IMR-90 (cell line): Measurements from ENCODE around the gene MPL. TPM values are rescaled to one million over a fixed set of nuclear protein-coding genes. Genes with fewer than 3 reads are reported as not detected.
A peak's percentile ranks its signal among the peaks of the same experiment; 100 is the strongest.

Source experiments
- ATAC-seq: fragments of 200-7000 bp; cut with Tn5 transposase; 2 replicates; pipeline ENCODE4 v1.9.1; 2020; ENCODE audit warnings: low read depth, mild to moderate bottlenecking, moderate library complexity
- BruUV-seq: library from RNA; stranded (reverse); fragments of 400-500 nt; replicated peaks from 2 replicates; lab custom pipeline; 2021; lab: Mats Ljungman, UMichigan
- CTCF ChIA-PET: fragments of 300-600 bp; formaldehyde crosslinking; extraction: SDS; loops from one replicate; lab custom pipeline; 2021; ENCODE audit warnings: antibody characterized with exemption; lab: Yijun Ruan, JAX
- POLR2A ChIA-PET: fragments of 300-600 bp; sonication (Branson Sonifier 250); formaldehyde crosslinking; loops from one replicate; lab custom pipeline; 2022; ENCODE audit warnings: antibody characterized with exemption; ENCODE audit not compliant: unreplicated experiment; lab: Charles Lee
- DNase-seq: peaks from one replicate; pipeline ENCODE4 v3.0.0; 2013
- H2AFZ ChIP-seq: replicated peaks from 2 replicates; pipeline ENCODE3; 2013; ENCODE audit warnings: low read length, mild to moderate bottlenecking; ENCODE audit not compliant: poor library complexity
- H2AK5ac ChIP-seq: 2 replicates; pipeline ENCODE4 v1.6.1; 2013; ENCODE audit warnings: low read depth, low read length, inconsistent platforms
- H2AK9ac ChIP-seq: replicated peaks from 2 replicates; pipeline ENCODE3; 2013; ENCODE audit warnings: mild to moderate bottlenecking, low read depth, low read length, moderate library complexity; ENCODE audit not compliant: poor library complexity
- H2BK120ac ChIP-seq: 2 replicates; pipeline ENCODE4 v1.6.1; 2013; ENCODE audit warnings: low read depth, low read length, inconsistent platforms
- H2BK15ac ChIP-seq: 3 replicates; pipeline ENCODE4 v1.6.1; 2013; ENCODE audit warnings: low read depth, low read length, inconsistent platforms
- H2BK20ac ChIP-seq: 2 replicates; pipeline ENCODE4 v1.6.1; 2013; ENCODE audit warnings: low read depth, mild to moderate bottlenecking, inconsistent platforms, low read length, moderate library complexity
- H2BK5ac ChIP-seq: 2 replicates; pipeline ENCODE4 v1.6.1; 2013; ENCODE audit warnings: mild to moderate bottlenecking, low read depth, low read length, inconsistent platforms; ENCODE audit not compliant: poor library complexity, severe bottlenecking
- H3K14ac ChIP-seq: replicated peaks from 2 replicates; pipeline ENCODE4 v1.6.1; 2013; ENCODE audit warnings: low read depth, low read length, inconsistent platforms
- H3K18ac ChIP-seq: 2 replicates; pipeline ENCODE4 v1.6.1; 2013; ENCODE audit warnings: low read depth, low read length, control low read depth
- H3K23ac ChIP-seq: 2 replicates; pipeline ENCODE4 v1.6.1; 2013; ENCODE audit warnings: low read depth, low read length, inconsistent platforms
- H3K27ac ChIP-seq: 2 replicates; pipeline ENCODE4 v1.5.1; 2013; ENCODE audit warnings: mild to moderate bottlenecking, control low read depth, low read length; ENCODE audit not compliant: insufficient read depth
- H3K27me3 ChIP-seq: 2 replicates; pipeline ENCODE4 v1.6.1; 2013; ENCODE audit warnings: low read length; ENCODE audit not compliant: control insufficient read depth, insufficient read depth
- H3K36me3 ChIP-seq: 2 replicates; pipeline ENCODE4 v1.6.1; 2013; ENCODE audit warnings: low read length, mixed read lengths; ENCODE audit not compliant: control insufficient read depth, insufficient read depth
- H3K4ac ChIP-seq: 2 replicates; pipeline ENCODE4 v1.6.1; 2013; ENCODE audit warnings: low read depth, low read length, inconsistent platforms
- H3K4me1 ChIP-seq: 2 replicates; pipeline ENCODE4 v1.6.1; 2013; ENCODE audit warnings: low read length, mixed read lengths; ENCODE audit not compliant: control insufficient read depth, insufficient read depth
- H3K4me2 ChIP-seq: 2 replicates; pipeline ENCODE4 v1.6.1; 2013; ENCODE audit warnings: low read depth, mild to moderate bottlenecking, control low read depth, low read length, moderate library complexity
- H3K4me3 ChIP-seq: 2 replicates; pipeline ENCODE4 v1.5.1; 2013; ENCODE audit warnings: low read depth, mild to moderate bottlenecking, control low read depth, low read length, moderate library complexity; ENCODE audit not compliant: insufficient read depth
- H3K56ac ChIP-seq: 2 replicates; pipeline ENCODE4 v1.6.1; 2013; ENCODE audit warnings: low read length, inconsistent platforms; ENCODE audit not compliant: insufficient read depth; ENCODE audit errors: extremely low read depth
- H3K79me1 ChIP-seq, 2 experiments: 2 replicates each; pipeline ENCODE4 v1.6.1; 2013; ENCODE audit warnings: low read length in 2 of 2, inconsistent platforms in 1 of 2, low read depth in 1 of 2
- H3K9ac ChIP-seq: 2 replicates; pipeline ENCODE4 v1.6.1; 2013; ENCODE audit warnings: low read depth, low read length, control low read depth
- H3K9me1 ChIP-seq: 2 replicates; pipeline ENCODE4 v1.6.1; 2013; ENCODE audit warnings: low read length, inconsistent platforms; ENCODE audit not compliant: insufficient read depth
- H3K9me3 ChIP-seq: 2 replicates; pipeline ENCODE4 v1.6.1; 2013; ENCODE audit warnings: low read length; ENCODE audit not compliant: control insufficient read depth, insufficient read depth
- H4K20me1 ChIP-seq: 2 replicates; pipeline ENCODE4 v1.6.1; 2013; ENCODE audit warnings: low read length, inconsistent platforms; ENCODE audit not compliant: insufficient read depth
- H4K5ac ChIP-seq: 2 replicates; pipeline ENCODE4 v1.6.1; 2013; ENCODE audit warnings: mild to moderate bottlenecking, low read depth, low read length, control low read depth
- H4K8ac ChIP-seq, 2 experiments: 2 replicates each; pipeline ENCODE4 v1.6.1; 2013; ENCODE audit warnings: low read depth in 2 of 2, low read length in 2 of 2, control low read depth in 1 of 2, inconsistent platforms in 1 of 2
- H4K91ac ChIP-seq: 2 replicates; pipeline ENCODE4 v1.6.1; 2013; ENCODE audit warnings: low read depth, low read length, inconsistent platforms; ENCODE audit not compliant: insufficient read depth
- BHLHE40 ChIP-seq: fragments of 150-350 bp; IDR thresholded peaks from 2 replicates; pipeline ENCODE4 v1.6.1; 2016; ENCODE audit warnings: mild to moderate bottlenecking, low read depth, low read length
- CEBPB ChIP-seq: IDR thresholded peaks from 2 replicates; pipeline ENCODE4 v1.6.1; 2012; ENCODE audit warnings: low read depth, low read length, improper control_type of control experiment
- CHD1 ChIP-seq: IDR thresholded peaks from 2 replicates; pipeline ENCODE4 v1.6.1; 2012; ENCODE audit warnings: low read depth, low read length, improper control_type of control experiment
- ELK1 ChIP-seq: fragments of 150-350 bp; IDR thresholded peaks from 2 replicates; pipeline ENCODE4 v1.6.1; 2016; ENCODE audit warnings: low read depth, mild to moderate bottlenecking, low read length, moderate library complexity, borderline replicate concordance
- FOS ChIP-seq: fragments of 150-350 bp; IDR thresholded peaks from 2 replicates; pipeline ENCODE4 v1.6.1; 2016; ENCODE audit warnings: low read depth, low read length
- MAFK ChIP-seq: IDR thresholded peaks from 2 replicates; pipeline ENCODE4 v1.6.1; 2012; ENCODE audit warnings: low read depth, low read length, improper control_type of control experiment
- MAZ ChIP-seq: IDR thresholded peaks from 2 replicates; pipeline ENCODE4 v1.6.1; 2012; ENCODE audit warnings: low read depth, mild to moderate bottlenecking, low read length, improper control_type of control experiment, moderate library complexity, borderline replicate concordance
- MXI1 ChIP-seq: IDR thresholded peaks from 2 replicates; pipeline ENCODE4 v1.6.1; 2012; ENCODE audit warnings: low read depth, mild to moderate bottlenecking, low read length, moderate library complexity, borderline replicate concordance
- NFE2L2 ChIP-seq: fragments of 150-350 bp; IDR thresholded peaks from 2 replicates; pipeline ENCODE4 v1.6.1; 2016; ENCODE audit warnings: low read depth, mild to moderate bottlenecking, low read length
- POLR2A ChIP-seq: IDR thresholded peaks from 2 replicates; pipeline ENCODE4 v1.6.1; 2012; ENCODE audit warnings: mild to moderate bottlenecking, low read depth, low read length
- RAD21 ChIP-seq: IDR thresholded peaks from 2 replicates; pipeline ENCODE4 v1.6.1; 2012; ENCODE audit warnings: low read length, improper control_type of control experiment
- RCOR1 ChIP-seq: IDR thresholded peaks from 2 replicates; pipeline ENCODE4 v1.6.1; 2012; ENCODE audit warnings: mild to moderate bottlenecking, low read length, improper control_type of control experiment; ENCODE audit not compliant: insufficient replicate concordance
- RFX5 ChIP-seq: IDR thresholded peaks from 2 replicates; pipeline ENCODE4 v1.8.0; 2012; ENCODE audit warnings: low read depth, mild to moderate bottlenecking, low read length, moderate library complexity
- SMC3 ChIP-seq: fragments of 150-350 bp; IDR thresholded peaks from 2 replicates; pipeline ENCODE4 v1.6.1; 2016; ENCODE audit warnings: low read depth, mild to moderate bottlenecking, antibody characterized with exemption, low read length, moderate library complexity
- WGBS, 2 experiments: methylation state at CpG; one replicate each; pipeline versions ENCODE4 v1.1.5 to v1.1.7; 2013; ENCODE audit warnings: missing lambda C conversion rate in 2 of 2; ENCODE audit not compliant: insufficient read length in 1 of 2; ENCODE audit errors: extremely low coverage in 2 of 2; 5-methylcytosine and 5-hydroxymethylcytosine counted together
- dilution Hi-C: fragments of 300-500 bp; cut with HindIII; formaldehyde crosslinking; loops from one replicate; pipeline ENCODE4 v1.14.3; 2018; ENCODE audit warnings: low sequenced_read_pairs; ENCODE audit not compliant: unreplicated experiment
- in situ Hi-C: fragments of 300-500 bp; cut with MboI; formaldehyde crosslinking; loops from 3 replicates; pipeline ENCODE4 v1.14.3; 2019; ENCODE audit warnings: low sequenced_read_pairs, inconsistent platforms, mixed read lengths
- intact Hi-C: fragments of 100-400 bp; cut with micrococcal nuclease; formaldehyde crosslinking; loops from 2 replicates; pipeline ENCODE4 v1.10.0; 2022
- polyA plus RNA-seq, 3 experiments: library from polyadenylated mRNA; depleted of rRNA; stranded (reverse); fragments of >200 nt; gene quantifications; 2 replicates each; pipeline ENCODE4 v1.2.3, GENCODE V29; 2012; ENCODE audit warnings: low replicate concordance in 1 of 3
- total RNA-seq: library from RNA; depleted of rRNA; stranded (reverse); fragments of >200 nt; gene quantifications from 2 replicates; pipeline ENCODE4 v1.2.3, GENCODE V29; 2012
- TF ChIP-seq, protein P1 (sequence below): conservative IDR thresholded peaks from 2 replicates; pipeline ENCODE4 v1.5.1; 2012; ENCODE audit warnings: mild to moderate bottlenecking, low read depth, low read length, improper control_type of control experiment
- TF ChIP-seq, protein P2 (sequence below): fragments of 150-350 bp; IDR thresholded peaks from 2 replicates; pipeline ENCODE4 v1.6.1; 2017; ENCODE audit warnings: mild to moderate bottlenecking, antibody characterized with exemption, low read length, low read depth

MPL gene
- total and polyA plus RNA-seq, 2 of the 4 experiments (the other 2 are of a cell fraction), result 0.12 TPM; not detected in 1

DNA sequence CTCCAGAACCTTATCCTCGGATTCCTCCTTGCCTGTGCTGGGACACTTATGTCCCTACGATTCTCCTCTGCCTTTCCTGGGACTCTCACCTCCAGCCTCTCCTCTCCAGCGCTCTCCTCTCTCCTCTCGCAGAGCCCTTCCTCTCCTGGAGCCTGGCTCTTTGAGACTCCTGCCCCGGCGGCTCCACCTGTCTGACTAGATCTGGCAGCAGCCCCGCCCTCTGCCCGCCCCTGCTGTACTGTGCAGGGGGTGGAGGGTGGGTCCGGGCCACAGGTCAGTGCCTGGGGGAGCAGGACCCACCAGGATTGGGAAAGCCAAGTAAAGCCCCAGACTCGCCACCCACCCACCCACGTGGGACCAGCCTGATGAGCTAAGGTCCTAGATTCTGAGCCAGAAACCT lies 28.6 kb downstream of the MPL start:
- ChIA-PET POLR2A (interaction anchor here (0.6 kb wide), 1 partner anchor 112 kb away, joined by 4 read pairs; no protein-coding TSS in a partner anchor), CTCF (no interaction called here)
- dilution Hi-C loops, result no loop called here
- Histone ChIP-seq H2BK15ac (no peak overlapping the region), H2BK5ac (no peak overlapping the region), H4K91ac (no peak overlapping the region), H2AK5ac (peak overlapping the region; percentile 99), H3K18ac (no peak overlapping the region), H3K9me3 (no peaks in the 10 kb centered on the region), H3K4ac (peak overlapping the region; percentile 99), H3K9ac (peak overlapping the region; percentile 8; the same call in 1 of the 2 replicates), H3K36me3 (peaks cover 40% of the 10 kb centered on the region), H4K5ac (no peak overlapping the region), H3K4me2 (peak overlapping the region; percentile 22; the same call in 1 of the 2 replicates), H2BK20ac (no peak overlapping the region), H2AFZ (no peak overlapping the region), H3K23ac (no peak overlapping the region), H2BK120ac (peak overlapping the region; percentile 11), H3K27ac (peak overlapping the region; percentile 93), H3K79me1 (peaks cover 23 to 75% of the 10 kb centered on the region in 2 experiments), H3K14ac (peak overlapping the region; percentile 99), H4K8ac (peak overlapping the region; percentile 6 to 90; a peak in 2 of 4 replicates), H3K4me1 (peaks cover 13% of the 10 kb centered on the region), H4K20me1 (peaks cover 25% of the 10 kb centered on the region), H2AK9ac (peak overlapping the region; percentile 100), H3K4me3 (no peak overlapping the region), H3K56ac (no peak overlapping the region), H3K27me3 (no peaks in the 10 kb centered on the region), H3K9me1 (peaks cover 15% of the 10 kb centered on the region; the same call in 1 of the 2 replicates)
- DNase-seq, result no peak
- no peak for TF ChIP-seq RFX5
- TF ChIP-seq, protein P1, sequence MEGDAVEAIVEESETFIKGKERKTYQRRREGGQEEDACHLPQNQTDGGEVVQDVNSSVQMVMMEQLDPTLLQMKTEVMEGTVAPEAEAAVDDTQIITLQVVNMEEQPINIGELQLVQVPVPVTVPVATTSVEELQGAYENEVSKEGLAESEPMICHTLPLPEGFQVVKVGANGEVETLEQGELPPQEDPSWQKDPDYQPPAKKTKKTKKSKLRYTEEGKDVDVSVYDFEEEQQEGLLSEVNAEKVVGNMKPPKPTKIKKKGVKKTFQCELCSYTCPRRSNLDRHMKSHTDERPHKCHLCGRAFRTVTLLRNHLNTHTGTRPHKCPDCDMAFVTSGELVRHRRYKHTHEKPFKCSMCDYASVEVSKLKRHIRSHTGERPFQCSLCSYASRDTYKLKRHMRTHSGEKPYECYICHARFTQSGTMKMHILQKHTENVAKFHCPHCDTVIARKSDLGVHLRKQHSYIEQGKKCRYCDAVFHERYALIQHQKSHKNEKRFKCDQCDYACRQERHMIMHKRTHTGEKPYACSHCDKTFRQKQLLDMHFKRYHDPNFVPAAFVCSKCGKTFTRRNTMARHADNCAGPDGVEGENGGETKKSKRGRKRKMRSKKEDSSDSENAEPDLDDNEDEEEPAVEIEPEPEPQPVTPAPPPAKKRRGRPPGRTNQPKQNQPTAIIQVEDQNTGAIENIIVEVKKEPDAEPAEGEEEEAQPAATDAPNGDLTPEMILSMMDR, result no peak
- TF ChIP-seq BHLHE40, result no peak
- TF ChIP-seq MAZ, result no peak
- TF ChIP-seq FOS, result no peak
- TF ChIP-seq, protein P2, sequence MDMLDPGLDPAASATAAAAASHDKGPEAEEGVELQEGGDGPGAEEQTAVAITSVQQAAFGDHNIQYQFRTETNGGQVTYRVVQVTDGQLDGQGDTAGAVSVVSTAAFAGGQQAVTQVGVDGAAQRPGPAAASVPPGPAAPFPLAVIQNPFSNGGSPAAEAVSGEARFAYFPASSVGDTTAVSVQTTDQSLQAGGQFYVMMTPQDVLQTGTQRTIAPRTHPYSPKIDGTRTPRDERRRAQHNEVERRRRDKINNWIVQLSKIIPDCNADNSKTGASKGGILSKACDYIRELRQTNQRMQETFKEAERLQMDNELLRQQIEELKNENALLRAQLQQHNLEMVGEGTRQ, result no peak
- TF ChIP-seq MAFK, result no peak
- TF ChIP-seq MXI1, result no peak
- no peak for TF ChIP-seq RCOR1
- no peak for TF ChIP-seq CHD1
- no peak for TF ChIP-seq NFE2L2
- TF ChIP-seq CEBPB, result no peak
- TF ChIP-seq ELK1, result no peak
- TF ChIP-seq POLR2A, result no peak
- TF ChIP-seq RAD21, result no peak
- no peak for TF ChIP-seq SMC3
- no peak for ATAC-seq
- intact Hi-C loops, result no loop called here
- BruUV-seq, result no TSS peak
- in situ Hi-C loops, result no loop called here
- WGBS, 2 experiments, result 53% methylated on average over 2 of the region's 11 CpGs; no CpG with 5 or more reads in 1 of the 2 experiments
